HepG2 (cell line): ENCODE measurements around the gene HNRNPC. TPM values are rescaled to one million over a fixed set of nuclear protein-coding genes. Genes with fewer than 3 reads are reported as not detected.
A peak's percentile ranks its signal among the peaks of the same experiment; 100 is the strongest.

Experiments used
- ATAD3A ChIP-seq: sonication (generic); formaldehyde crosslinking; IDR thresholded peaks from 2 replicates; pipeline ENCODE4 v1.4.0; 2020; ENCODE audit warnings: missing genetic modification reagents
- FOSL1 ChIP-seq: sonication (generic); formaldehyde crosslinking; IDR thresholded peaks from 2 replicates; pipeline ENCODE4 v1.9.0; 2021; ENCODE audit warnings: missing genetic modification reagents, borderline replicate concordance
- HMG20A ChIP-seq: IDR thresholded peaks from 2 replicates; pipeline ENCODE4 v1.6.1; 2016; ENCODE audit warnings: borderline replicate concordance
- HOXA7 ChIP-seq: sonication (generic); formaldehyde crosslinking; IDR thresholded peaks from 2 replicates; pipeline ENCODE4 v1.8.1; 2022; ENCODE audit warnings: mild to moderate bottlenecking, missing genetic modification reagents, moderate library complexity
- KLF9 ChIP-seq: IDR thresholded peaks from 2 replicates; pipeline ENCODE4 v1.6.1; 2016; ENCODE audit warnings: low read depth
- NFAT5 ChIP-seq: sonication (generic); formaldehyde crosslinking; IDR thresholded peaks from 2 replicates; pipeline ENCODE4 v1.4.0; 2020; ENCODE audit warnings: missing genetic modification reagents
- REPIN1 ChIP-seq: sonication (generic); formaldehyde crosslinking; IDR thresholded peaks from 2 replicates; pipeline ENCODE4 v1.8.0; 2022; ENCODE audit warnings: missing genetic modification reagents, low read depth, mild to moderate bottlenecking, borderline replicate concordance
- RFXAP ChIP-seq: sonication (generic); formaldehyde crosslinking; IDR thresholded peaks from 2 replicates; pipeline ENCODE4 v1.4.0; 2020; ENCODE audit warnings: missing genetic modification reagents, borderline replicate concordance
- SETDB1 ChIP-seq: sonication (generic); formaldehyde crosslinking; IDR thresholded peaks from 2 replicates; pipeline ENCODE4 v1.5.1; 2020; ENCODE audit warnings: missing genetic modification reagents, mild to moderate bottlenecking, borderline replicate concordance
- SNAPC4 ChIP-seq: sonication (generic); formaldehyde crosslinking; IDR thresholded peaks from 2 replicates; pipeline ENCODE4 v1.4.0; 2020; ENCODE audit warnings: mild to moderate bottlenecking, missing genetic modification reagents
- SRF ChIP-seq: IDR thresholded peaks from 2 replicates; pipeline ENCODE4 v1.6.1; 2011; ENCODE audit warnings: mild to moderate bottlenecking, low read depth, low read length, moderate library complexity
- TMF1 ChIP-seq: sonication (generic); formaldehyde crosslinking; IDR thresholded peaks from 2 replicates; pipeline ENCODE4 v1.8.1; 2022; ENCODE audit warnings: low read depth, missing genetic modification reagents
- ZC3H4 ChIP-seq: sonication (generic); formaldehyde crosslinking; IDR thresholded peaks from 2 replicates; pipeline ENCODE4 v1.4.0; 2020; ENCODE audit warnings: missing genetic modification reagents, borderline replicate concordance
- ZNF567 ChIP-seq: sonication (generic); formaldehyde crosslinking; IDR thresholded peaks from 2 replicates; pipeline ENCODE4 v1.8.1; 2023; ENCODE audit warnings: mild to moderate bottlenecking, missing genetic modification reagents, borderline replicate concordance
- polyA plus RNA-seq, 8 experiments: library from polyadenylated mRNA; depleted of rRNA in 3 of 8; stranded (reverse) in 7 of 8; unstranded in 1 of 8; fragments of >200 nt; fragmentation: Illumina TruSeq in 4 of 8; extraction: Trizol in 4 of 8; gene quantifications; 2 replicates each; pipeline versions ENCODE4 v1.2.1 to v1.2.3, GENCODE V29; 2011 to 2016; ENCODE audit warnings: low read depth in 4 of 8, missing spikeins in 1 of 8, mixed read lengths in 1 of 8; ENCODE audit not compliant: insufficient read depth in 1 of 8
- total RNA-seq, 5 experiments: library from RNA; depleted of rRNA; stranded (reverse); fragments of >200 nt; fragmentation: Illumina TruSeq; extraction: Trizol; gene quantifications; 2 replicates each; pipeline ENCODE4 v1.2.3, GENCODE V29; 2016; ENCODE audit warnings: low read depth in 1 of 5

HNRNPC gene
- total and polyA plus RNA-seq, 2 of the 13 experiments (the other 11 are each of a cell fraction or from before 2014, with no cell fraction given): 628 to 1,099 TPM

DNA sequence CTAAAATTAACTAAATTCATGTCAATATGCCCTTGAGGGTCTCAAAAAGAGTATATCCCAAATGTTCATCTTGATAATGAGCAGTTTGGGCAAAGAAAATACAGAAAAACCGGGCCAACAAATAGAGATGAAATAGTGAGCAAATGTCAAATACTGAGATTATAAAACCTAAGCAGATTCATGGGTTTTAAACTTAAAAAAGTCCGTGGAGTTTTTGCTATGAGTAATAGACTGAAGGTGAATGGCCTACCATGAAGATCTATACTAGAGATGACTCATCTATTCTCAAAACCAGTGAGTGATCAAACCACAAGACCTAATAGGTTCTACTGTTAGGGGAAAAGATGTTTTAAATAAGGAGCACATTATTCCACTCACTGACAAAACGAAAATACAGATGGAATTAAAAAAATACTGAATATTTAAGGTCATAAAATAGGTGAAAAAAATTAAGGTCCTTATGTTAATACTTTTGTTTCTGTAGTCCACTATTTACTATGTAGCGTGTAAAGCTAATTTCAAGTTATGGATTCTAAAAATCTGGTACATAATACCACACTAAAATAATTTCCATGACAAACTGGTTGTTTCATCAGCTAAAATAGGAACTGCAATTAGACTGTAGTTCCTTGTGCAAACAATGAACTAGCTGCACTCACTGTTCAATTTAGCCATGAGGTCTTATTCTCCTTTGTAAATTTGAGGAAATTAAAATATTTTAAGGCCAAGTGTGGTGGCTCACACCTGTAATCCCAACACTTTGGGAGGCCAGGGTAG is 5.0 kb downstream of the HNRNPC start (continued):
- TF ChIP-seq HMG20A (CRISPR knock-in tag) (no peak), SETDB1 (no peak), FOSL1 (CRISPR knock-in tag) (no peak), SNAPC4 (CRISPR knock-in tag) (no peak), RFXAP (CRISPR knock-in tag) (no peak), SRF (no peak), ZC3H4 (no peak), REPIN1 (CRISPR knock-in tag) (no peak), HOXA7 (CRISPR knock-in tag) (no peak), ATAD3A (CRISPR knock-in tag) (no peak), TMF1 (CRISPR knock-in tag) (0 out of 2 replicates have a peak, but pooled peaks have one; percentile 26), KLF9 (CRISPR knock-in tag) (no peak), NFAT5 (CRISPR knock-in tag) (no peak), ZNF567 (CRISPR knock-in tag) (no peak)
